ENCODE data around the gene URI1. TPM values are rescaled to one million over a fixed set of nuclear protein-coding genes. Genes with fewer than 3 reads are reported as not detected.
"Not testable (repeated sequence)": the region's sequence is repeated elsewhere in the genome, so short reads cannot be mapped to it uniquely, and the experiment has no call there.

The URI1 gene
- total RNA-seq, 1 donor from 2014 or later: 46.0 TPM

DNA sequence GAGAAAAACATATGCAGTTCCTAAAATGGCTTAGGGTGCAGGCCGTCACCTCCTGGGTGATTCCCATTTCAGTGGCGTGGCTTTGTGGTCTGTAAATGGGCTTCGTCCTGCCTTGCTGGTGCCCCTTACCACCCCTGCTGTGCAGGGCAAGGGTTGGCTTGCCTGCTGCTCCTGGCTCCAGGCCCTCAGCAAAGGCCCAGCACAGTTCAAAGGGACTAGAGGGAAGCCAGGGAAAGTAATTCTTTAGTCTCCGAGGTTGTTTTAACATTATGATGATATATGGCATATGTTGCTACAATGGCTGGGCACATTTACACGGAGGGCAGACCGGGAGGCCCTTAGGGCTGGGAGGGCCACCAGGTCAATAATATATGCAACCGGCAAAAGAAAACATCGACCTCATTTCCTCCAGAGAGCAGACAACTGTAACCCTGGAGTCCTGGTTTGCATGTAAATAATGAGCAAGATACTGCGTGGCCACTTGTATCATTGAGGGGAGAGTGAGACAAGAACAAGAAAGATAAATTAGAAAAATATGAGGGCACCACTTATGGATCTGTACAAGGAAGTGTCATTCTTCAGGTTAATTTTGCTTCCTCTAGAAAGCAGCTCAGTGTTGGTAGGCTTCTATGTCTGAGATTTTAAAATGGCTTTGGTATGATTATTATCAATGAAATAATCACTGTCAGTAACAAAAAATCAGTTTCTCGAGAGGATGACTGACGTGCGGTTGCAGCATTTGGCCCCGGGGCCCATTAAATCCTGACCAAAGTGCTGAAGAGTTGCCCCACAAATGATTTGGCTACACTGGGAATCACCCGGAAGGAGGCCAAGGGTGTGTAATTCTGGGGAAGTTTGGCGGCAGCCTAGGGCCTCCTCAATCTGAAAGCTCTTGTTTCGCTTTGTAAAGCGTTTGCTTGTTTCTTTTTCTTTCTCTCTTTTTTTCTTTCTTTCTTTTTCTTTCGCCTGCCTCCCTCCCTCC, 32.8 kb upstream of the URI1 start:
- intact Hi-C loops (cut with DNase I): no loop called here
- H3K27me3 ChIP-seq (ENCODE audit: low read depth): no peaks in the 10 kb centered on the region
- no peaks in the 10 kb centered on the region for H3K4me1 ChIP-seq
- H3K9me3 ChIP-seq: peaks cover under 1% of the 10 kb centered on the region
- H3K36me3 ChIP-seq: no peaks in the 10 kb centered on the region
- H3K4me3 ChIP-seq: no peak overlapping the region
- DNase-seq (no peak), ATAC-seq (no peak)
- H3K27ac ChIP-seq: no peak overlapping the region
- TF ChIP-seq, protein P1, sequence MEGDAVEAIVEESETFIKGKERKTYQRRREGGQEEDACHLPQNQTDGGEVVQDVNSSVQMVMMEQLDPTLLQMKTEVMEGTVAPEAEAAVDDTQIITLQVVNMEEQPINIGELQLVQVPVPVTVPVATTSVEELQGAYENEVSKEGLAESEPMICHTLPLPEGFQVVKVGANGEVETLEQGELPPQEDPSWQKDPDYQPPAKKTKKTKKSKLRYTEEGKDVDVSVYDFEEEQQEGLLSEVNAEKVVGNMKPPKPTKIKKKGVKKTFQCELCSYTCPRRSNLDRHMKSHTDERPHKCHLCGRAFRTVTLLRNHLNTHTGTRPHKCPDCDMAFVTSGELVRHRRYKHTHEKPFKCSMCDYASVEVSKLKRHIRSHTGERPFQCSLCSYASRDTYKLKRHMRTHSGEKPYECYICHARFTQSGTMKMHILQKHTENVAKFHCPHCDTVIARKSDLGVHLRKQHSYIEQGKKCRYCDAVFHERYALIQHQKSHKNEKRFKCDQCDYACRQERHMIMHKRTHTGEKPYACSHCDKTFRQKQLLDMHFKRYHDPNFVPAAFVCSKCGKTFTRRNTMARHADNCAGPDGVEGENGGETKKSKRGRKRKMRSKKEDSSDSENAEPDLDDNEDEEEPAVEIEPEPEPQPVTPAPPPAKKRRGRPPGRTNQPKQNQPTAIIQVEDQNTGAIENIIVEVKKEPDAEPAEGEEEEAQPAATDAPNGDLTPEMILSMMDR (IDR thresholded peaks at IDR 0.05): no peak

DNA sequence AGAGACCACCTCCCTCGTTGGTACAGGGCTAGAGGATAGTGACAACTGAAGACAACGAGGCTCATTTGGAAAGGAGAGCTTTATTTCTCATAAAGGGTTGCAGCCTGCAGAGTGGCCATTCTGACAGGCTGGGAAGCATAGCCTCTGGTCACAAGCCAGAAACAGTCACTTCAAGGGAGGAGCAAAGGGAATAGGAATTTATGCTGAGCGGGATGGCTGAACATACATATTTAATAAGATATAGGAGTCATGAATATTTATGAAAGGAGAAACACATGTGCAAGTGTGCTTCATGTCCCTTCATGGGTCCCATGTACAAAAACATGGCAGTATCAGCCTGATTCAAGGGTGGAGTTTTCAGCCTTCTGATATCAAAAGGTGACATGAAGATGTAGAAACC, 27.1 kb upstream of the URI1 start:
- peaks cover 3% of the 10 kb centered on the region for H3K27me3 ChIP-seq (ENCODE audit: low read depth)
- no peaks in the 10 kb centered on the region for H3K9me3 ChIP-seq
- H3K4me1 ChIP-seq: no peaks in the 10 kb centered on the region
- H3K36me3 ChIP-seq: no peaks in the 10 kb centered on the region
- ATAC-seq (no peak), DNase-seq (no peak)
- no peak overlapping the region for H3K27ac ChIP-seq
- TF ChIP-seq, protein P1 (IDR thresholded peaks at IDR 0.05): no peak
- H3K4me3 ChIP-seq: no peak overlapping the region
- intact Hi-C loops (cut with DNase I): no loop called here

DNA sequence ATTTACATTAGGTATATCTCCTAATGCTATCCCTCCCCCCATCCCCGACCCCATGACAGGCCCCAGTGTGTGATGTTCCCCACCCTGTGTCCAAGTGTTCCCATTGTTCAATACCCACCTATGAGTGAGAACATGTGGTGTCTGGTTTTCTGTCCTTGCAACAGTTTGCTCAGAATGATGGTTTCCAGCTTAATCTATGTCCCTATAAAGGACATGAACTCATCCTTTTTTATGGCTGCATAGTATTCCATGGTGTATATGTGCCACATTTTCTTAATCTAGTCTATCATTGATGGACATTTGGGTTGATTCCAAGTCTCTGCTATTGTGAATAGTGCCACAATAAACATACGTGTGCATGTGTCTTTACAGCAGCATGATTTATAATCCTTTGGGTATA, 26.2 kb upstream of the URI1 start:
- intact Hi-C loops (cut with DNase I); ATAC-seq; H3K9me3 ChIP-seq; H3K36me3 ChIP-seq; H3K4me3 ChIP-seq; H3K4me1 ChIP-seq; H3K27me3 ChIP-seq (ENCODE audit: low read depth); H3K27ac ChIP-seq; DNase-seq: not testable (repeated sequence)

DNA sequence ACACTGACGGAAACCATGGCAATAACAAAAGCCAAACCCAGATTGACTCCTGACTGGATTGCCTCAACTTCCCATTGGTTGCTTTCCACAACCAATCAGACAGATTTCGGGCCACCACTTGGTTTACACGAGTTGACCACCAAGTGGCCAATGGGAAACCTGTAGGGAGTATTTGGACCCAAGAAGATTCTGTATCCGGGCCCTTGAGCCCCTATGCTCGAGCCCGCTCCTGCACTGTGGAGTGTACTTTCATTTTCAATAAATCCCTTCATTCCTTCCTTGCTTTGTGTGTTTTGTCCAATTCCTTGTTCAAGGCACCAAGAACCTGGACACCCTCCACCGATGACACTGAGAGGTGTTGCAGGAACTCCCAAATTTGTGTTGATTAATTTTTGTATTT, 24.1 kb upstream of the URI1 start:
- ATAC-seq (no peak), DNase-seq (no peak)
- TF ChIP-seq, protein P1 (IDR thresholded peaks at IDR 0.05): no peak
- Histone ChIP-seq H3K36me3 (no peaks in the 10 kb centered on the region), H3K27me3 (ENCODE audit: low read depth) (peaks cover 3% of the 10 kb centered on the region), H3K27ac (no peak overlapping the region), H3K9me3 (no peaks in the 10 kb centered on the region), H3K4me3 (no peak overlapping the region), H3K4me1 (no peaks in the 10 kb centered on the region)
- intact Hi-C loops (cut with DNase I): no loop called here

DNA sequence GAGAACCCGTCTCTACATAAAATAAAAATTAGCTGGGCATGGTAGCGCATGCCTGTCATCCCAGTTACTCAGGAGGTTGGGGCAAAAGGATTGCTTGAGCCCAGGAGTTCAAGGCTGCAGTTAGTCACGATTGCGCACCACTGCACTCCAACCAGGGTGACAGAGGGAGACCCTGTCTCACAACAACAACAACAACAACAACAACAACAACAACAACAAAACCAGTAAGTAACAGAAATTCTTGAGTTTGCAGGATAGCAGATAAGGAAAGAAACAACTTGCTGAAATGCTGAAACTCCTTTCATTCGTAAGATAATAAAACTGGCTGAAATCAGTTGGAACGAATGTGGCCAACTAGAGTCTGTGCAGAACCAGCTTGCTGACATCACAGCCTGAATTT, 23.1 kb upstream of the URI1 start:
- ATAC-seq: no peak
- TF ChIP-seq, protein P1 (IDR thresholded peaks at IDR 0.05): no peak
- Histone ChIP-seq H3K4me3 (no peak overlapping the region), H3K27me3 (ENCODE audit: low read depth) (peaks cover 3% of the 10 kb centered on the region), H3K9me3 (no peaks in the 10 kb centered on the region), H3K27ac (no peak overlapping the region), H3K36me3 (no peaks in the 10 kb centered on the region), H3K4me1 (no peaks in the 10 kb centered on the region)
- DNase-seq: no peak
- intact Hi-C loops (cut with DNase I): no loop called here

DNA sequence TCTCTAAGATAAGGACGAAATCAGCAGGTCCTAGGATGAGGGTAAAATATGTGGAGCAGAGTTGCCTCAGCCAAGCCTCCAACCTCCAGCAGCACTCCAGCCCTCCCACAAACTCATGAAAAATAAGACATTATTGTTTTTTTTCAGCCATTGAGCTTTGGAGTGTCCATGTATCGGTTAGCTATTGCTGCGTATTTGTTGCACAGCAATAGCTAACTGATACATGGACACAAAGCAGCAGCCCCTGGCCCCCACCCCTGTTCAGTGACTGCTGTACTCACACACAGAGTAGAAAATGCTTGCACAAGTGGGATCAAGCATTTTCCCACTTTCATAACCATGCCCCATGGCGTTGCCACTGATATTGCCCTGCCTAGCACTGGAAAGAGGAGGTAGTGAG, 19.1 kb upstream of the URI1 start:
- H3K27ac ChIP-seq: no peak overlapping the region
- ATAC-seq (no peak), DNase-seq (no peak)
- H3K4me3 ChIP-seq: no peak overlapping the region
- no peaks in the 10 kb centered on the region for H3K4me1 ChIP-seq
- intact Hi-C loops (cut with DNase I): no loop called here
- TF ChIP-seq, protein P1 (IDR thresholded peaks at IDR 0.05): no peak
- H3K9me3 ChIP-seq: no peaks in the 10 kb centered on the region
- no peaks in the 10 kb centered on the region for H3K36me3 ChIP-seq
- H3K27me3 ChIP-seq (ENCODE audit: low read depth): no peaks in the 10 kb centered on the region
